ENCODE measurements around the gene AZIN2.
A peak's percentile ranks its signal among the peaks of the same experiment; 100 is the strongest.

Gene AZIN2

DNA sequence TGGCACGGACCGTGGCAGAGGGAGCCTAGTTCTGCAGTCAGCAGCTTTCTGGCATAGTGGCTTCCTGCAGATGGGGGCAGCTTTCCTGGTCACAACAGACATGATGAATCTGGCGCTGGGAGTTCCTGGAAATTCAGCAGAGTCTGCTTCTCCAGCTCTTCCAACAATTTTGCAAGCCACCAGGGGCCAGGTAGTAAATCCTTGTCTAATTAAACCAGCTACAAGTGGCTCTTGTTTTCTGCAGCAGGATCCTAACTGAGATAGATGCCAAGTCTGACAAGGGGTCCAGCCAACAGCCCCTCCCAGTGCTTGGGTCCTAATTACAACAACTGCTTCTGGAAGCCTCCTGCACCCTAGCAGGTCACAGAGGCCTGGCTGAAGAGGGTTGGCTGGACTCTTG, 65.0 kb downstream of the AZIN2 start:
- H3K36me3 ChIP-seq (ENCODE audit: low read depth) = no peaks in the 10 kb centered on the region
- ATAC-seq (ENCODE audit: low read depth) (no peak), DNase-seq (ENCODE audit: low spot score) (no peak)
- no peak overlapping the region for H3K4me3 ChIP-seq (ENCODE audit: severe bottlenecking)
- TF ChIP-seq, protein P1, sequence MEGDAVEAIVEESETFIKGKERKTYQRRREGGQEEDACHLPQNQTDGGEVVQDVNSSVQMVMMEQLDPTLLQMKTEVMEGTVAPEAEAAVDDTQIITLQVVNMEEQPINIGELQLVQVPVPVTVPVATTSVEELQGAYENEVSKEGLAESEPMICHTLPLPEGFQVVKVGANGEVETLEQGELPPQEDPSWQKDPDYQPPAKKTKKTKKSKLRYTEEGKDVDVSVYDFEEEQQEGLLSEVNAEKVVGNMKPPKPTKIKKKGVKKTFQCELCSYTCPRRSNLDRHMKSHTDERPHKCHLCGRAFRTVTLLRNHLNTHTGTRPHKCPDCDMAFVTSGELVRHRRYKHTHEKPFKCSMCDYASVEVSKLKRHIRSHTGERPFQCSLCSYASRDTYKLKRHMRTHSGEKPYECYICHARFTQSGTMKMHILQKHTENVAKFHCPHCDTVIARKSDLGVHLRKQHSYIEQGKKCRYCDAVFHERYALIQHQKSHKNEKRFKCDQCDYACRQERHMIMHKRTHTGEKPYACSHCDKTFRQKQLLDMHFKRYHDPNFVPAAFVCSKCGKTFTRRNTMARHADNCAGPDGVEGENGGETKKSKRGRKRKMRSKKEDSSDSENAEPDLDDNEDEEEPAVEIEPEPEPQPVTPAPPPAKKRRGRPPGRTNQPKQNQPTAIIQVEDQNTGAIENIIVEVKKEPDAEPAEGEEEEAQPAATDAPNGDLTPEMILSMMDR (IDR thresholded peaks at IDR 0.05; ENCODE audit: poor library complexity, severe bottlenecking) = no peak
- H3K27ac ChIP-seq (ENCODE audit: poor library complexity, severe bottlenecking) = no peak overlapping the region
- H3K4me1 ChIP-seq (ENCODE audit: insufficient read depth, poor library complexity, severe bottlenecking) = no peaks in the 10 kb centered on the region
- H3K27me3 ChIP-seq (ENCODE audit: insufficient read depth, poor library complexity, severe bottlenecking) = no peaks in the 10 kb centered on the region
- no peaks in the 10 kb centered on the region for H3K9me3 ChIP-seq (ENCODE audit: severe bottlenecking)

GRCh38 chr1:33147275-33147996, 66.5 kb downstream of the AZIN2 start:
- TF ChIP-seq, protein P1 (IDR thresholded peaks at IDR 0.05; ENCODE audit: poor library complexity, severe bottlenecking) = no peak

DNA sequence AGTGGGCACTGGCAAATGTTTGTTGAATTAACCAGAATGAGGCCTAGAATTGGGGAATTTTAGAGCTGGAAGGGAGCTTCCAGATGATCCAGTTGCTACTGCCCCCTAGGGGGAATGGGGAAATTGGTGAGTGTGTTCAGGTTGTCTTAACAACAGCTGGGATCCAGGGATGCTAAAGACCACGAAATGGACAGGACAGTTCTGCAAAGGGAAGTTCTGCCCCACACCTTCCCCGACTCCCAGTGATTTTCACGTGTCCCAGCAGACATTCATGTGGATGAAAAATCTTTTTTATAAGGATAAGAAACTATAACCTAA, 67.0 kb downstream of the AZIN2 start:
- Histone ChIP-seq H3K9me3 (ENCODE audit: severe bottlenecking) (no peaks in the 10 kb centered on the region), H3K4me1 (ENCODE audit: insufficient read depth, poor library complexity, severe bottlenecking) (peaks cover 3% of the 10 kb centered on the region), H3K27ac (ENCODE audit: poor library complexity, severe bottlenecking) (no peak overlapping the region), H3K36me3 (ENCODE audit: low read depth) (no peaks in the 10 kb centered on the region), H3K27me3 (ENCODE audit: insufficient read depth, poor library complexity, severe bottlenecking) (no peaks in the 10 kb centered on the region), H3K4me3 (ENCODE audit: severe bottlenecking) (no peak overlapping the region)
- TF ChIP-seq, protein P1 (IDR thresholded peaks at IDR 0.05; ENCODE audit: poor library complexity, severe bottlenecking) = peak; percentile 43
- ATAC-seq (ENCODE audit: low read depth) (no peak), DNase-seq (ENCODE audit: low spot score) (no peak)

More at GRCh38 chr1:33147275-33147996, 66.5 kb downstream of the AZIN2 start:
- Histone ChIP-seq H3K27me3 (ENCODE audit: insufficient read depth, poor library complexity, severe bottlenecking) (no peaks in the 10 kb centered on the region), H3K27ac (ENCODE audit: poor library complexity, severe bottlenecking) (no peak overlapping the region), H3K36me3 (ENCODE audit: low read depth) (no peaks in the 10 kb centered on the region), H3K9me3 (ENCODE audit: severe bottlenecking) (no peaks in the 10 kb centered on the region), H3K4me3 (ENCODE audit: severe bottlenecking) (no peak overlapping the region), H3K4me1 (ENCODE audit: insufficient read depth, poor library complexity, severe bottlenecking) (peaks cover 3% of the 10 kb centered on the region)
- DNase-seq (ENCODE audit: low spot score) (no peak), ATAC-seq (ENCODE audit: low read depth) (no peak)

GRCh38 chr1:33148615-33149014, 67.7 kb downstream of the AZIN2 start:
- peaks cover 3% of the 10 kb centered on the region for H3K4me1 ChIP-seq (ENCODE audit: insufficient read depth, poor library complexity, severe bottlenecking)
- no peak overlapping the region for H3K4me3 ChIP-seq (ENCODE audit: severe bottlenecking)
- DNase-seq (ENCODE audit: low spot score) = no peak
- no peaks in the 10 kb centered on the region for H3K9me3 ChIP-seq (ENCODE audit: severe bottlenecking)
- TF ChIP-seq, protein P1 (IDR thresholded peaks at IDR 0.05; ENCODE audit: poor library complexity, severe bottlenecking) = no peak
- H3K36me3 ChIP-seq (ENCODE audit: low read depth) = no peaks in the 10 kb centered on the region
- H3K27ac ChIP-seq (ENCODE audit: poor library complexity, severe bottlenecking) = no peak overlapping the region
- H3K27me3 ChIP-seq (ENCODE audit: insufficient read depth, poor library complexity, severe bottlenecking) = no peaks in the 10 kb centered on the region
- ATAC-seq (ENCODE audit: low read depth) = no peak

GRCh38 chr1:33149453-33150190, 68.7 kb downstream of the AZIN2 start:
- H3K4me3 ChIP-seq (ENCODE audit: severe bottlenecking) = no peak overlapping the region
- TF ChIP-seq, protein P1 (IDR thresholded peaks at IDR 0.05; ENCODE audit: poor library complexity, severe bottlenecking) = no peak
- ATAC-seq (ENCODE audit: low read depth) = no peak
- no peak for DNase-seq (ENCODE audit: low spot score)
- H3K4me1 ChIP-seq (ENCODE audit: insufficient read depth, poor library complexity, severe bottlenecking) = peaks cover 3% of the 10 kb centered on the region
- H3K27ac ChIP-seq (ENCODE audit: poor library complexity, severe bottlenecking) = no peak overlapping the region
- no peaks in the 10 kb centered on the region for H3K36me3 ChIP-seq (ENCODE audit: low read depth)
- no peaks in the 10 kb centered on the region for H3K9me3 ChIP-seq (ENCODE audit: severe bottlenecking)
- no peaks in the 10 kb centered on the region for H3K27me3 ChIP-seq (ENCODE audit: insufficient read depth, poor library complexity, severe bottlenecking)

All from RWPE2 (cell line).